Activated naive CD8-positive, alpha-beta T cell treated with anti-CD3 and anti-CD28 coated beads, Interleukin-2, amount 10 ng/mL, durations not matched to agents 7 days and 5 days (primary cell): ENCODE results near the gene CATSPERD. TPM values are rescaled to one million over a fixed set of nuclear protein-coding genes. Genes with fewer than 3 reads are reported as not detected.

Source experiments
- ATAC-seq: fragments of 150-1000 bp; cut with Tn5 transposase; one replicate; pipeline ENCODE4 v1.10.0; 2021; ENCODE audit warnings: low read depth, moderate library complexity
- POLR2A ChIA-PET: fragments of 350-600 bp; sonication (Branson Sonifier 250); formaldehyde crosslinking; loops from one replicate; lab custom pipeline; 2021; ENCODE audit warnings: antibody characterized with exemption; lab: Charles Lee
- DNase-seq: peaks from one replicate; pipeline ENCODE4 v3.0.0; 2021
- H3K27ac Mint-ChIP-seq: one replicate; pipeline ENCODE4 v1.8.0; 2022; ENCODE audit warnings: mild to moderate bottlenecking, mixed read lengths
- H3K27me3 Mint-ChIP-seq: one replicate; pipeline ENCODE4 v1.8.0; 2022; ENCODE audit warnings: mild to moderate bottlenecking, moderate library complexity, mixed read lengths
- H3K36me3 Mint-ChIP-seq: one replicate; pipeline ENCODE4 v1.8.0; 2021; ENCODE audit warnings: mild to moderate bottlenecking, mixed read lengths
- H3K4me1 Mint-ChIP-seq: one replicate; pipeline ENCODE4 v1.8.0; 2021; ENCODE audit warnings: mixed read lengths
- H3K4me3 Mint-ChIP-seq: one replicate; pipeline ENCODE4 v1.8.0; 2022; ENCODE audit warnings: mild to moderate bottlenecking, moderate library complexity, mixed read lengths
- H3K9me3 Mint-ChIP-seq: one replicate; pipeline ENCODE4 v1.8.0; 2021; ENCODE audit warnings: mixed read lengths
- total RNA-seq, 2 experiments: library from RNA; stranded (reverse); gene quantifications; one replicate each; pipeline ENCODE4 v1.2.3, GENCODE V29; 2021

The CATSPERD gene
- total RNA-seq, 2 experiments from 2014 or later, result not detected

- Mint-ChIP-seq H3K27me3 (no peaks in the 10 kb centered on the region), H3K36me3 (peaks cover 13% of the 10 kb centered on the region), H3K9me3 (no peaks in the 10 kb centered on the region), H3K4me1 (peaks cover 16% of the 10 kb centered on the region), H3K4me3 (peak within 1 kb of the TSS; percentile 98), H3K27ac (peak within 1 kb of the TSS; percentile 95)
- POLR2A ChIA-PET, result interaction anchor here (0.6 to 3.8 kb wide), 13 partner anchors 10 to 213 kb away, joined by 3 to 60 read pairs (median 6); partner anchors contain the start of genes CATSPERD, LONP1, NDUFA11 and SAFB
- DNase-seq, result peak; percentile 100
- peak; percentile 69 for ATAC-seq
Observed at GRCh38 chr19:5690125-5690954, 30.1 kb upstream of the CATSPERD start, which contains the start of gene RPL36. TSS of gene RPL36 (plus strand) at chr19:5690295. CDS start at chr19:5690508, 213 bp downstream.

- DNase-seq, result peak; percentile 63
- no peak for ATAC-seq
- peak overlapping the region; percentile 95 for H3K27ac Mint-ChIP-seq
- H3K4me1 Mint-ChIP-seq, result peaks cover 16% of the 10 kb centered on the region
- H3K4me3 Mint-ChIP-seq, result peak overlapping the region; percentile 98
- no peaks in the 10 kb centered on the region for H3K27me3 Mint-ChIP-seq
- POLR2A ChIA-PET, result interaction anchor here (0.9 to 3.8 kb wide), 6 partner anchors 10 to 137 kb away, joined by 4 to 60 read pairs (median 6); partner anchors contain the start of genes CATSPERD, LONP1, SAFB and SAFB2
- H3K36me3 Mint-ChIP-seq, result peaks cover 13% of the 10 kb centered on the region
- no peaks in the 10 kb centered on the region for H3K9me3 Mint-ChIP-seq
Observed at GRCh38 chr19:5690955-5691821, 29.2 kb upstream of the CATSPERD start.

- ATAC-seq, result no peak
- H3K4me1 Mint-ChIP-seq, result peaks cover 13% of the 10 kb centered on the region
- H3K4me3 Mint-ChIP-seq, result peak overlapping the region; percentile 98
- H3K9me3 Mint-ChIP-seq, result no peaks in the 10 kb centered on the region
- H3K36me3 Mint-ChIP-seq, result peaks cover 13% of the 10 kb centered on the region
- H3K27ac Mint-ChIP-seq, result peak overlapping the region; percentile 54
- DNase-seq, result no peak
- POLR2A ChIA-PET, result interaction anchor here (1.2 to 3.8 kb wide), 4 partner anchors 16 to 136 kb away, joined by 4 to 60 read pairs (median 15); partner anchors contain the start of genes CATSPERD, LONP1, SAFB and SAFB2
- H3K27me3 Mint-ChIP-seq, result no peaks in the 10 kb centered on the region
Observed at GRCh38 chr19:5691822-5692722, 28.4 kb upstream of the CATSPERD start.

GRCh38 chr19:5692723-5693194 is 27.7 kb upstream of the CATSPERD start:
- H3K4me1 Mint-ChIP-seq, result peaks cover 13% of the 10 kb centered on the region
- no peaks in the 10 kb centered on the region for H3K9me3 Mint-ChIP-seq
- H3K4me3 Mint-ChIP-seq, result peak overlapping the region; percentile 98
- H3K36me3 Mint-ChIP-seq, result peaks cover 13% of the 10 kb centered on the region
- POLR2A ChIA-PET, result no interaction called here
- DNase-seq (no peak), ATAC-seq (no peak)
- no peak overlapping the region for H3K27ac Mint-ChIP-seq
- no peaks in the 10 kb centered on the region for H3K27me3 Mint-ChIP-seq

- H3K36me3 Mint-ChIP-seq, result peaks cover 13% of the 10 kb centered on the region
- POLR2A ChIA-PET, result interaction anchor here (0.6 kb wide), 1 partner anchor 110 kb away, joined by 5 read pairs; no protein-coding TSS in a partner anchor
- no peaks in the 10 kb centered on the region for H3K9me3 Mint-ChIP-seq
- H3K4me3 Mint-ChIP-seq, result no peak overlapping the region
- DNase-seq (no peak), ATAC-seq (no peak)
- no peak overlapping the region for H3K27ac Mint-ChIP-seq
- no peaks in the 10 kb centered on the region for H3K27me3 Mint-ChIP-seq
- H3K4me1 Mint-ChIP-seq, result peaks cover 12% of the 10 kb centered on the region
Observed at GRCh38 chr19:5693195-5694166, 27.0 kb upstream of the CATSPERD start.

- POLR2A ChIA-PET, result interaction anchor here (0.6 kb wide), 1 partner anchor 111 kb away, joined by 5 read pairs; no protein-coding TSS in a partner anchor
- no peak overlapping the region for H3K27ac Mint-ChIP-seq
- no peaks in the 10 kb centered on the region for H3K27me3 Mint-ChIP-seq
- H3K4me3 Mint-ChIP-seq, result no peak overlapping the region
- no peaks in the 10 kb centered on the region for H3K9me3 Mint-ChIP-seq
- H3K36me3 Mint-ChIP-seq, result peaks cover 18% of the 10 kb centered on the region
- ATAC-seq, result no peak
- DNase-seq, result no peak
- H3K4me1 Mint-ChIP-seq, result peaks cover 10% of the 10 kb centered on the region
Observed at GRCh38 chr19:5694167-5694955, 26.1 kb upstream of the CATSPERD start.

- no peak for DNase-seq
- Mint-ChIP-seq H3K4me3 (no peak overlapping the region), H3K9me3 (no peaks in the 10 kb centered on the region), H3K27me3 (no peaks in the 10 kb centered on the region), H3K4me1 (peaks cover 7% of the 10 kb centered on the region), H3K36me3 (peaks cover 18% of the 10 kb centered on the region), H3K27ac (peak overlapping the region; percentile 21)
- no peak for ATAC-seq
- POLR2A ChIA-PET, result no interaction called here
Observed at GRCh38 chr19:5694956-5695648, 25.3 kb upstream of the CATSPERD start.

GRCh38 chr19:5695649-5696195 is 24.7 kb upstream of the CATSPERD start:
- H3K9me3 Mint-ChIP-seq, result no peaks in the 10 kb centered on the region
- no peak for DNase-seq
- no peaks in the 10 kb centered on the region for H3K27me3 Mint-ChIP-seq
- H3K27ac Mint-ChIP-seq, result no peak overlapping the region
- no peak for ATAC-seq
- POLR2A ChIA-PET, result no interaction called here
- peaks cover 7% of the 10 kb centered on the region for H3K4me1 Mint-ChIP-seq
- H3K4me3 Mint-ChIP-seq, result no peak overlapping the region
- H3K36me3 Mint-ChIP-seq, result peaks cover 16% of the 10 kb centered on the region

GRCh38 chr19:5696196-5697021 is 24.0 kb upstream of the CATSPERD start:
- Mint-ChIP-seq H3K4me1 (peaks cover 4% of the 10 kb centered on the region), H3K36me3 (peaks cover 16% of the 10 kb centered on the region), H3K4me3 (no peak overlapping the region), H3K27ac (no peak overlapping the region), H3K9me3 (no peaks in the 10 kb centered on the region), H3K27me3 (no peaks in the 10 kb centered on the region)
- no peak for ATAC-seq
- POLR2A ChIA-PET, result no interaction called here
- DNase-seq, result no peak
